Ascending aorta (tissue), 2 donors: ENCODE measurements around the gene GKN2. TPM values are rescaled to one million over a fixed set of nuclear protein-coding genes. Genes with fewer than 3 reads are reported as not detected.
"Not testable (repeated sequence)": the region's sequence is repeated elsewhere in the genome, so short reads cannot be mapped to it uniquely, and the experiment has no call there.

Experiments used
- DNase-seq, 2 donors: peaks; one replicate each; pipeline ENCODE4 v3.0.0-alpha.2; 2019; ENCODE audit warnings: low spot score in 2 of 2
- H3K27ac ChIP-seq, 2 donors: fragments of 200-600 bp; sonication (generic); one replicate each; pipeline ENCODE4 v1.5.1; 2016 to 2017; ENCODE audit warnings: mild to moderate bottlenecking in 1 of 2
- H3K27me3 ChIP-seq: fragments of 200-600 bp; sonication (generic); one replicate; pipeline ENCODE4 v1.5.1; 2017
- H3K36me3 ChIP-seq, 2 donors: fragments of 200-600 bp; sonication (generic); one replicate each; pipeline ENCODE4 v1.5.1; 2016
- H3K4me1 ChIP-seq, 2 donors: fragments of 200-600 bp; sonication (generic); one replicate each; pipeline ENCODE4 v1.5.1; 2016 to 2017; ENCODE audit warnings: mild to moderate bottlenecking in 1 of 2
- H3K4me3 ChIP-seq, 2 donors: fragments of 200-600 bp; sonication (generic); one replicate each; pipeline ENCODE4 v1.5.1; 2016 to 2017; ENCODE audit warnings: mild to moderate bottlenecking in 1 of 2
- H3K9me3 ChIP-seq, 2 donors: fragments of 200-600 bp; sonication (generic); one replicate each; pipeline ENCODE4 v1.5.1; 2016
- intact Hi-C: fragments of 100-400 bp; cut with DNase I; formaldehyde crosslinking; loops from one replicate; pipeline ENCODE4 v1.15.1; 2023
- total RNA-seq: library from RNA; depleted of rRNA; stranded (reverse); fragments of >200 nt; gene quantifications from one replicate; pipeline ENCODE4 v1.1.0, GENCODE V29; 2016
- TF ChIP-seq, protein P1 (sequence below), 3 experiments: fragments of 200-600 bp in 2 of 3; fragments of 450-650 bp in 1 of 3; sonication (generic) in 2 of 3; IDR thresholded peaks; one replicate each; pipeline ENCODE4 v1.5.1; 2016 to 2019; ENCODE audit warnings: antibody characterized with exemption in 3 of 3, mild to moderate bottlenecking in 1 of 3, moderate library complexity in 1 of 3

The GKN2 gene
- total RNA-seq, 1 donor from 2014 or later = 0.75 TPM

DNA sequence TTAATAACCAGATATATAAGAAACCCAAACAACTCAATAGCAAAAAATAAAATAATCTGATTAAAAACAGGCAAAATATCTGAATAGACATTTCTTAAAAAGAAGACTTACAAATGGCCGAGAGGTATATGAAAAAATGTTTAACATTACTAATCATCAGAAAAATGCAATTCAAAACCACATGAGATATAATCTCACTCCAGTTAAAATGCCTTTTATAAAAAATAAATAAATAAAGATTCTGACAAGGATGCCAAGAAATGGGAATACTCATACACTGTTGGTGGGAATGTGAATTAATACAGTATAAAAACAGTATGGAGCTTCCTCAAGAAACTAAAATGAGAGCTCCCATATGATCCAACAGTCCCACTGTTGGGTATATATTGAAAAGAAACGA is 47.6 kb downstream of the GKN2 start:
- intact Hi-C loops = loop anchor here (5.0 kb wide), 2 partner anchors 73 to 443 kb away; no protein-coding TSS in a partner anchor
- DNase-seq = no peak

DNA sequence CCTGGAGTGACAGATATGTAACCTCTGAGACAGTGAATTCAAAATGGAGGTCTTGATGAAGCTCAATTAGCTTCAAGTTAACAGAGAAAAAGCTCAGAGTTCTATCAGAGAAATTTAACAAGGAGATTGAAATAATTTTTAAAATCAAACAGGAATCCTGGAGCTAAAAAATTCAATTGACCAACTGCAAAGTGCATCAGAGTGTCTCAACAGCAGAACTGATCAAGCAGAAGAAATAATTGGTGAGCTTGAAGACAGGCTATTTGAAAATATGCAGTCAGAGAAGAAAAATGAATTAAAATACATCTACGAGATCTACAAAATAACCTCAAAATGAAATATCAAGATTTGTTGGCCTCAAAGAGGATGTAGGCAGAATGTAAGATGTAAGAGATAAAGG is 51.1 kb downstream of the GKN2 start:
- Histone ChIP-seq H3K4me1 (no peaks in the 10 kb centered on the region), H3K27me3 (no peaks in the 10 kb centered on the region), H3K27ac (no peak overlapping the region), H3K36me3 (no peaks in the 10 kb centered on the region), H3K9me3 (peaks cover 4 to 18% of the 10 kb centered on the region in 2 donors), H3K4me3 (no peak overlapping the region)
- intact Hi-C loops = no loop called here
- TF ChIP-seq, protein P1, sequence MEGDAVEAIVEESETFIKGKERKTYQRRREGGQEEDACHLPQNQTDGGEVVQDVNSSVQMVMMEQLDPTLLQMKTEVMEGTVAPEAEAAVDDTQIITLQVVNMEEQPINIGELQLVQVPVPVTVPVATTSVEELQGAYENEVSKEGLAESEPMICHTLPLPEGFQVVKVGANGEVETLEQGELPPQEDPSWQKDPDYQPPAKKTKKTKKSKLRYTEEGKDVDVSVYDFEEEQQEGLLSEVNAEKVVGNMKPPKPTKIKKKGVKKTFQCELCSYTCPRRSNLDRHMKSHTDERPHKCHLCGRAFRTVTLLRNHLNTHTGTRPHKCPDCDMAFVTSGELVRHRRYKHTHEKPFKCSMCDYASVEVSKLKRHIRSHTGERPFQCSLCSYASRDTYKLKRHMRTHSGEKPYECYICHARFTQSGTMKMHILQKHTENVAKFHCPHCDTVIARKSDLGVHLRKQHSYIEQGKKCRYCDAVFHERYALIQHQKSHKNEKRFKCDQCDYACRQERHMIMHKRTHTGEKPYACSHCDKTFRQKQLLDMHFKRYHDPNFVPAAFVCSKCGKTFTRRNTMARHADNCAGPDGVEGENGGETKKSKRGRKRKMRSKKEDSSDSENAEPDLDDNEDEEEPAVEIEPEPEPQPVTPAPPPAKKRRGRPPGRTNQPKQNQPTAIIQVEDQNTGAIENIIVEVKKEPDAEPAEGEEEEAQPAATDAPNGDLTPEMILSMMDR (IDR thresholded peaks at IDR 0.05) = no peak
- no peak for DNase-seq

More for the DNA sequence above, 47.6 kb downstream of the GKN2 start:
- H3K27me3 ChIP-seq = no peaks in the 10 kb centered on the region
- H3K27ac ChIP-seq = no peak overlapping the region
- H3K36me3 ChIP-seq = no peaks in the 10 kb centered on the region
- TF ChIP-seq, protein P1 (IDR thresholded peaks at IDR 0.05) = no peak
- H3K4me3 ChIP-seq = no peak overlapping the region
- peaks cover 3 to 12% of the 10 kb centered on the region in 2 donors for H3K4me1 ChIP-seq
- H3K9me3 ChIP-seq = peaks cover 4 to 18% of the 10 kb centered on the region in 2 donors

DNA sequence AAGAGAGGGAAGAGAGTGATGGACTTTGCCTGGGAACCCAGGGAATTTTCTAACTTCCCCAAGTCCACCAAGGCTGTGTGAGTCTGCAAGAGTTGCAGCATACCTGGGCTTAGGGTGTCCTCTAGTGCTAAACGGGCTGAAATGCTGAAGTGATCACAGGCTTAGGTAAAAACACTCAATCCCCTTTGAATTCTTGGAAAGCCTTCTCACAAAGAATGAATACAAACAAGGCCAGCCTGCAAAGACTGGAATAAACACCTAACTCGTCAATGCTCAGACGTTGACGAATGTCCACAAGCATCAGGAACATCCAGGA is 51.5 kb downstream of the GKN2 start:
- TF ChIP-seq, protein P1 (IDR thresholded peaks at IDR 0.05) = no peak
- no peak for DNase-seq
- H3K27ac ChIP-seq = no peak overlapping the region
- intact Hi-C loops = no loop called here
- H3K36me3 ChIP-seq = no peaks in the 10 kb centered on the region
- no peak overlapping the region for H3K4me3 ChIP-seq
- no peaks in the 10 kb centered on the region for H3K27me3 ChIP-seq
- peaks cover 4 to 18% of the 10 kb centered on the region in 2 donors for H3K9me3 ChIP-seq
- H3K4me1 ChIP-seq = no peaks in the 10 kb centered on the region

DNA sequence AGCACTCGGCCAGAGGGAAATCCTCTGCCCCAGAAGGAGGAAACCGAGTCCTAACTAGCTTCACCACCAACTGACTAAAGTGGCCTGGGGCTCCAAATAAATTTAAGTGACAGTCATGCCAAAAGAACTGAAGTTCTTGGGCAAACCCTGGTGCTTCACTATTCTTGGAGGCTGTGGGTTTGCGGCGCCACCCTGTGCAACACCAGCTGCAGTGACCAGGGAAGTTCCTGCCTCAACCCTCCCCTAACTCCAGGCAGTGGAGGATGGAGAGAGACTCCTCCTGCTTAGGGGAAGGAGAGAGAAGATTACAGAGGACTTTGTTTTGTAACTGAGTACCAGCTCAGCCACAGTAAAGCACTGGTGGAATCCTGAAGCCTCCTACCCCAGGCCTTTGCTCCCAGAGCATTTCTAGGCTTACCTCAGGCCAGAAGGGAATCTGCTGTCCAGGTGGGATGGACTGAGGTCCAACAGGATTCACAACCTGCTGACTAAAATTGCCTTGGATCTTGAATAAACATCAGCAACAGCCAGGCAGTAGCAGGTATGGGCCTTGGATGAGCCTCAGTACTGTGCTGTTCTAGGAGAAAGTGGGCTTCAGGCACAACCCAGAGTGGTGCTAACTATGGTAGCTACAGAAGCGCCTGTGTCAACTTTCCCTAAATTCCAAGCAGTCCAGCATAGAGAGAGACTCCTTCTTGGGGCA is 52.0 kb downstream of the GKN2 start:
- Histone ChIP-seq H3K27me3 (no peaks in the 10 kb centered on the region), H3K4me1 (no peaks in the 10 kb centered on the region), H3K4me3 (no peak overlapping the region), H3K27ac (no peak overlapping the region), H3K36me3 (no peaks in the 10 kb centered on the region), H3K9me3 (peaks cover 4 to 18% of the 10 kb centered on the region in 2 donors)
- no peak for DNase-seq
- intact Hi-C loops = no loop called here
- TF ChIP-seq, protein P1 (IDR thresholded peaks at IDR 0.05) = no peak

DNA sequence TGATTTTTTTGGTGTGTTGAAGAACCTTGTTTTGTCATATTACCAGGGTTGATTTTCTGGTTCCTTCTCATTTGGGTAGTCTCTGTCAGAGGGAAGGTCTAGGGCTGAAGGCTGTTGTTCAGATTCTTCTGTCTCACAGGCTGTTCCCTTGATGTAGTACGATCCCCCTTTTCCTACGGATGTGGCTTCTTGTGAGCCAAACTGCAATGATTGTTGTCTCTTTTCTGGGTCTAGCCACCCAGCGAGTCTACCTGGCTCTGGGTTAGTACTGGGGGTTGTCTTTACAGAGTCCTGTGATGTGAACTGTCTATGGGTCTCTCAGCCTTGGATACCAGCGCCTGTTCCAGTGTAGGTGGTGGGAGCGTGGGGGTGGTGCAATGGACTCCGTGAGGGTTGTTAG is 56.7 kb downstream of the GKN2 start:
- H3K4me3 ChIP-seq, H3K27me3 ChIP-seq, H3K4me1 ChIP-seq, H3K36me3 ChIP-seq, intact Hi-C loops, DNase-seq, H3K9me3 ChIP-seq, H3K27ac ChIP-seq: not testable (repeated sequence)

Other genes with a start within 250 kb of the GKN2 start
- 8.3 TPM for gene ARHGAP25, start 218.1 kb downstream of the GKN2 start, total RNA-seq
- gene BMP10, start 81.5 kb downstream of the GKN2 start, total RNA-seq = not detected
- gene GKN1, start 21.7 kb upstream of the GKN2 start, total RNA-seq = 1.9 TPM
- gene ANTXR1, start 60.3 kb upstream of the GKN2 start, total RNA-seq = 90.3 TPM